GM12878 (cell line): ENCODE results near the gene ATP2C2. TPM values are rescaled to one million over a fixed set of nuclear protein-coding genes. Genes with fewer than 3 reads are reported as not detected.

Source experiments
- IKZF2 ChIP-seq, 2 experiments: fragments of 450-650 bp; IDR thresholded peaks; 2 replicates each; pipeline ENCODE4 v1.6.1; 2017; ENCODE audit warnings: mild to moderate bottlenecking in 2 of 2, moderate library complexity in 2 of 2
- TCF7 ChIP-seq: IDR thresholded peaks from 2 replicates; pipeline ENCODE4 v1.6.1; 2014; ENCODE audit warnings: antibody characterized with exemption, borderline replicate concordance
- polyA plus RNA-seq, 11 experiments: library from polyadenylated mRNA; depleted of rRNA in 4 of 11; unstranded in 6 of 11; stranded (reverse) in 5 of 11; fragments of >200 nt; fragmentation: Nextera tagmentation in 4 of 11; fragmentation: Illumina TruSeq in 1 of 11; extraction: Ambion mirVana in 4 of 11; extraction: Trizol in 1 of 11; gene quantifications; 1 replicate in 1 of 11; 2 replicates in 10 of 11; pipeline versions ENCODE4 v1.2.1 to v1.2.3, GENCODE V29; 2011 to 2016; ENCODE audit warnings: inconsistent platforms in 2 of 11, missing spikeins in 2 of 11, low read depth in 1 of 11
- total RNA-seq, 4 experiments: library from RNA; depleted of rRNA in 3 of 4; stranded (reverse); fragments of >200 nt in 3 of 4; fragmentation: Illumina TruSeq in 1 of 4; extraction: Trizol in 1 of 4; gene quantifications; 2 replicates each; pipeline versions ENCODE4 v1.2.1 to v1.2.3, GENCODE V29; 2013 to 2021
- TF ChIP-seq, protein P1 (sequence below): IDR thresholded peaks from 2 replicates; pipeline ENCODE4 v1.6.1; 2011; ENCODE audit warnings: mild to moderate bottlenecking, low read depth, low read length, moderate library complexity; ENCODE audit not compliant: insufficient replicate concordance
- TF ChIP-seq, protein P2 (sequence below): IDR thresholded peaks from 2 replicates; pipeline ENCODE4 v1.6.1; 2012; ENCODE audit warnings: mild to moderate bottlenecking, low read depth, low read length

Gene ATP2C2
- total and polyA plus RNA-seq, 10 of the 15 experiments (the other 5 are each of a cell fraction or from before 2014, with no cell fraction given) = 0.05 to 0.19 TPM; not detected in 8

DNA sequence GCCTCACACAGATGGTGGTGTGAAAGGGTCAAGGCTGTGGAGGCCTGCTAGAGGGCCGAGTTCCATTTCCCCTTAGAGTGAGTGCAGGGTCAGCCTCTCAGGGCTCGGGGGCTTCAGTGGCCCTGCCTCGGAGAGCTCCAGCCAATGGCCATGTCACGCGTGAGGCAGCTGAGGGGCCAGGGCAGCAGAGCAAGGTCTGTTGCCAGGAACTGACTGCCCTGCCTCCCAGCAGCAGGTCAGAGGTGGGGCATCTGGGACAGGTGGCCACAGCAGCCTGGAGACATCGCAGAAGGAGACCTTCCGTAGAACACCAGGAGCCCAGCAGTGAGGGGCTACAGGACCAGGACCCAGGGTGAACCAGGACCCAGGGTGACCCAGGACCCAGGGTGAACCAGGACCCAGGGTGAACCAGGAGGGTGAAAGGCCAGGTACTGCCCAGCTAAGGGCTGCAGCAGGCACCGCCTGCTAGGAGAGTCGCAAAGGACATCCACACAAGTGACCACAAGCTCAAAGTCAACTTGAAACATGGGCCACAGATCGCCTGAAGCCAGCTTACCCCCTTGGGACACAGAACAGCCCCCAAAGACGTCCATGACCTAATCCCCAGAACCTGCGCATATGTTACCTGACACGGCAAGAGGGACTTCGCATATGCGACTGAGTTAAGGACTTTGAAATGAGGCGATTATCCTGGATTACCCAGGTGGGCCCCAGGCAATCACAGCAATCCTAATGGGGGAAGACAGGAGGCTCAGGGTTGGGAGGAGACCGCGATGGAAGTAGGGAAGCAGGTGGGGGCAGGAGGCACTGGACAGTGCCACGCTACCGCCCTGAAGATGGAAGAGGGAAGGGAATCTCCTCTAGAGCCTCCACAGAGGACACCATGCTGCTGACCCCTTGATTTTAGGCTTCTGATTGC lies 141.0 kb downstream of the ATP2C2 start (continued):
- TF ChIP-seq, protein P1, sequence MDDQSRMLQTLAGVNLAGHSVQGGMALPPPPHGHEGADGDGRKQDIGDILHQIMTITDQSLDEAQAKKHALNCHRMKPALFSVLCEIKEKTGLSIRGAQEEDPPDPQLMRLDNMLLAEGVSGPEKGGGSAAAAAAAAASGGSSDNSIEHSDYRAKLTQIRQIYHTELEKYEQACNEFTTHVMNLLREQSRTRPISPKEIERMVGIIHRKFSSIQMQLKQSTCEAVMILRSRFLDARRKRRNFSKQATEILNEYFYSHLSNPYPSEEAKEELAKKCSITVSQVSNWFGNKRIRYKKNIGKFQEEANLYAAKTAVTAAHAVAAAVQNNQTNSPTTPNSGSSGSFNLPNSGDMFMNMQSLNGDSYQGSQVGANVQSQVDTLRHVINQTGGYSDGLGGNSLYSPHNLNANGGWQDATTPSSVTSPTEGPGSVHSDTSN = no peak
- TF ChIP-seq TCF7 (no peak), IKZF2 (IDR thresholded peaks at IDR 0.05) (no peak)
- TF ChIP-seq, protein P2, sequence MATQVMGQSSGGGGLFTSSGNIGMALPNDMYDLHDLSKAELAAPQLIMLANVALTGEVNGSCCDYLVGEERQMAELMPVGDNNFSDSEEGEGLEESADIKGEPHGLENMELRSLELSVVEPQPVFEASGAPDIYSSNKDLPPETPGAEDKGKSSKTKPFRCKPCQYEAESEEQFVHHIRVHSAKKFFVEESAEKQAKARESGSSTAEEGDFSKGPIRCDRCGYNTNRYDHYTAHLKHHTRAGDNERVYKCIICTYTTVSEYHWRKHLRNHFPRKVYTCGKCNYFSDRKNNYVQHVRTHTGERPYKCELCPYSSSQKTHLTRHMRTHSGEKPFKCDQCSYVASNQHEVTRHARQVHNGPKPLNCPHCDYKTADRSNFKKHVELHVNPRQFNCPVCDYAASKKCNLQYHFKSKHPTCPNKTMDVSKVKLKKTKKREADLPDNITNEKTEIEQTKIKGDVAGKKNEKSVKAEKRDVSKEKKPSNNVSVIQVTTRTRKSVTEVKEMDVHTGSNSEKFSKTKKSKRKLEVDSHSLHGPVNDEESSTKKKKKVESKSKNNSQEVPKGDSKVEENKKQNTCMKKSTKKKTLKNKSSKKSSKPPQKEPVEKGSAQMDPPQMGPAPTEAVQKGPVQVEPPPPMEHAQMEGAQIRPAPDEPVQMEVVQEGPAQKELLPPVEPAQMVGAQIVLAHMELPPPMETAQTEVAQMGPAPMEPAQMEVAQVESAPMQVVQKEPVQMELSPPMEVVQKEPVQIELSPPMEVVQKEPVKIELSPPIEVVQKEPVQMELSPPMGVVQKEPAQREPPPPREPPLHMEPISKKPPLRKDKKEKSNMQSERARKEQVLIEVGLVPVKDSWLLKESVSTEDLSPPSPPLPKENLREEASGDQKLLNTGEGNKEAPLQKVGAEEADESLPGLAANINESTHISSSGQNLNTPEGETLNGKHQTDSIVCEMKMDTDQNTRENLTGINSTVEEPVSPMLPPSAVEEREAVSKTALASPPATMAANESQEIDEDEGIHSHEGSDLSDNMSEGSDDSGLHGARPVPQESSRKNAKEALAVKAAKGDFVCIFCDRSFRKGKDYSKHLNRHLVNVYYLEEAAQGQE = no peak
